HG02610 (cell line): Measurements from ENCODE around the gene TNNT2.

Source experiments
- ATAC-seq: cut with Tn5 transposase; IDR thresholded peaks from one replicate; pipeline ENCODE4 v1.9.1; 2021; ENCODE audit warnings: mild to moderate bottlenecking, moderate library complexity; ENCODE audit not compliant: unreplicated experiment

Gene TNNT2

GRCh38 chr1:201379733-201380242 is 2.3 kb upstream of the TNNT2 start:
- ATAC-seq, result no peak

- ATAC-seq, result no peak
Observed at GRCh38 chr1:201378804-201379203, 1.3 kb upstream of the TNNT2 start.

- peak; percentile 51 for ATAC-seq
Observed at GRCh38 chr1:201376464-201377374, 761 bp downstream of the TNNT2 start.

- no peak for ATAC-seq
Observed at GRCh38 chr1:201376107-201376463, 1.4 kb downstream of the TNNT2 start.

GRCh38 chr1:201375169-201375568 is 2.3 kb downstream of the TNNT2 start:
- no peak for ATAC-seq

- no peak for ATAC-seq
Observed at GRCh38 chr1:201374364-201374763, 3.1 kb downstream of the TNNT2 start.

GRCh38 chr1:201371792-201372191 is 5.7 kb downstream of the TNNT2 start:
- ATAC-seq, result no peak

- ATAC-seq, result no peak
Observed at GRCh38 chr1:201371276-201371675, 6.2 kb downstream of the TNNT2 start.

GRCh38 chr1:201370500-201370899 is 7.0 kb downstream of the TNNT2 start:
- ATAC-seq, result no peak

- ATAC-seq, result no peak
Observed at GRCh38 chr1:201369209-201369608, 8.3 kb downstream of the TNNT2 start.

- no peak for ATAC-seq
Observed at GRCh38 chr1:201366696-201367095, 10.8 kb downstream of the TNNT2 start.

GRCh38 chr1:201365251-201365650 is 12.2 kb downstream of the TNNT2 start:
- ATAC-seq, result no peak

GRCh38 chr1:201364808-201365105 is 12.7 kb downstream of the TNNT2 start:
- ATAC-seq, result no peak

GRCh38 chr1:201363467-201363866 is 14.0 kb downstream of the TNNT2 start:
- no peak for ATAC-seq

GRCh38 chr1:201362906-201363305 is 14.6 kb downstream of the TNNT2 start:
- ATAC-seq, result no peak

GRCh38 chr1:201361652-201362504 is 15.6 kb downstream of the TNNT2 start:
- ATAC-seq, result no peak

- ATAC-seq, result no peak
Observed at GRCh38 chr1:201360901-201361651, 16.4 kb downstream of the TNNT2 start.

GRCh38 chr1:201360486-201360885 is 17.0 kb downstream of the TNNT2 start:
- no peak for ATAC-seq

- no peak for ATAC-seq
Observed at GRCh38 chr1:201359873-201360210, 17.6 kb downstream of the TNNT2 start.

GRCh38 chr1:201359031-201359872 is 18.2 kb downstream of the TNNT2 start:
- ATAC-seq, result no peak
